NCI-H524 (cell line): ENCODE data around the gene CPD.
A peak's percentile ranks its signal among the peaks of the same experiment; 100 is the strongest.
"Not testable (repeated sequence)": the region's sequence is repeated elsewhere in the genome, so short reads cannot be mapped to it uniquely, and the experiment has no call there.

Experiments used
- DNase-seq, 2 experiments: peaks; one replicate each; lab custom pipeline; 2025; lab: John Stamatoyannopoulos, UW

The CPD gene

DNA sequence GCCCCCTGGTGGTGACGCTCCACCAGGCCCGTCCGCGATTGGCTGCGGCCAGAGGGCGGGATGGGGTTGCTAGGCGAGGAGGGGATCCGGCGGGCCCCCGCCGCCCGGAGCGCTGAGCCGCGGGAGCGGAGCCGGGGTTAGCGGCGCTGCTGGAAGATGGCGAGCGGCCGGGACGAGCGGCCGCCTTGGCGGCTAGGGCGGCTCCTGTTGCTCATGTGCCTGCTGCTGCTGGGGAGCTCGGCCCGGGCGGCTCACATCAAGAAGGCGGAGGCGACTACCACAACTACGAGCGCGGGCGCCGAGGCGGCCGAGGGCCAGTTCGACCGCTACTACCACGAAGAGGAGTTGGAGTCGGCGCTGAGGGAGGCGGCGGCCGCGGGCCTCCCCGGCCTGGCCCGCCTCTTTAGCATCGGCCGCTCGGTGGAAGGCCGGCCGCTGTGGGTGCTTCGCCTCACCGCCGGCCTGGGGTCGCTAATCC, at the start of gene CPD:
TSS of gene CPD (plus strand) at position 103 of the 478 bp plus-strand sequence. CDS start at position 157, 54 bp downstream.
- DNase-seq: peak; percentile 95 to 96

DNA sequence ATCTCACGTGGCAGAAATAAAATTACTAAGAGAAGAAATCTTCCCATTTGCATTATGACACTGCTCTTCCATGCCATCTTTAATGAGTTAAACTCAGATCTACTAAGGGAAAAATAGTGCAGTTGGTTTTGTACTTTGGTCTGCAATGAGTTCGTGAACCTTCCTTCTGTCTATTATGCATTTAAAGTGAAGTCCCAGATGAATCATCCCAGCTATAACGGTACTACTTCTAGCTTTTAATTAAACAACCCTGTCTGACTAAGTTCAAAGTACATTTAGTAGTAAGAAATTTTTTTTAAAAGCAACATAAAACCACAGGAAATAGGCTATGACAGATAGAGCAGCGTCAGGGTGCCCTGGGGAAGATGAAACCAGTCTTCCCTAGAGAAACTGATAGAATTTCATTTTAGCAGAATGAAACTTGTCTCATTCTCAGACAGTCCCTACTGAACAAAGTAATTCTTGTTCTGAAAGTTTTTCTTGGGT, 46.6 kb upstream of the CPD start:
- no peak for DNase-seq

DNA sequence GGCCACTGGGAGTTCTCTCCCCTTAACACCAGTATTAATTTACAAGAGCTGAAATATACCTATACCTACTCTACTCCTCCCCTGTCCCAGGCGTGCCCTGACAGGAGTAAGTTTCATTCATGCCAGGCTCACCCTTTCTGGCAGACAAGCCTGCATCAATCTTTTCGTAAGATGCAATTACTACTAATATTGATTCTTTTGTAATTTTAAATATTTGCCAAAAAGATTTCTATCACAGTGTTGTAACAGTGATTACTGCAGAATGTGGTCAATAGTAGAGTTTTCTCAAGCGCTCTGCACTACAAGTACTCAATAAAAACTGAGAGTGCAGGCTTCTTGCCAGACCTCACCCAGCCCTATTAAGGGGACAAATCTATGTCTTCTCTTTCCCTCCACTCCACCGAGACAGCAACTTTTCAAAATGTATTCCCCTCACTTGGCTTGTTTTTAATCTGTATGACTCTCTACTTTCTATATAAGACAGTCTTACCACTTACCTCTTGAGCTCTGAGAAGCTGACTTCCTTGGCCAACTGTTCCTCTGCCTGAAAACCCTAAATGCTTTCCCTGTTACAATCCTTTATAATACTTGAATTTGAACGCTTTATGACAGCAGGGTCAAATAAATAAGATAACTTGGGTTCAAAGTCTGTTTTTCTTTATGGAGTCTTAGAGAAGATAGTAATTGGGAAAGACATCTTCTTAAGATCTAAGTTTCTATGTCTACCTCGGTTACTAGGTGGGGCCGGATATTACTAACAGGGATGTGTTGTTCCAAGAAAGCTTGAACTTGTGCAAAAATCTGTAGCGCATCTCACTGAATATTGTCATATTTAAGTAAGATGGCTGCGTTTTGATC, 45.0 kb upstream of the CPD start, which contains the start of gene TMIGD1:
TSS of gene TMIGD1 (minus strand) at position 555 of the 858 bp plus-strand sequence. CDS start 1,924 bp downstream, outside the sequence.
- DNase-seq: no peak

DNA sequence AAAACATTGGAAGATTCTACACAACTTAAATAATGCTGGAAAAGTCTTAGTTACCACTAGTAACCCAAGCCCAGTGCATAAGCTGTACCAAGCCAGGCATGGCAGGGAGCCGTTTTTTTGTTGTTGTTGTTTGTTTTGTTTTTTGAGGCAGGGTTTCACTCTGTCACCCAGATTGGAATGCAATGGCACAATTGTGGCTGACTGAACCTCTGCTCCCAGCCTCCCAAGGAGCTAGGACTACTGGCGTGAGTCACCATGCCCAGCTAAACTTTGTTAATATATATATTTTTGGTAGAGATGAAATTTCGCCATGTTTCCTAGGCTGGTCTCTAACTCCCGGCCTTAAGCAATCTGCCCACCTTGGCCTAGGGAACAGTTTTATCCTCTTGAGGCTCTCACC, 44.3 kb upstream of the CPD start:
- DNase-seq: no peak

DNA sequence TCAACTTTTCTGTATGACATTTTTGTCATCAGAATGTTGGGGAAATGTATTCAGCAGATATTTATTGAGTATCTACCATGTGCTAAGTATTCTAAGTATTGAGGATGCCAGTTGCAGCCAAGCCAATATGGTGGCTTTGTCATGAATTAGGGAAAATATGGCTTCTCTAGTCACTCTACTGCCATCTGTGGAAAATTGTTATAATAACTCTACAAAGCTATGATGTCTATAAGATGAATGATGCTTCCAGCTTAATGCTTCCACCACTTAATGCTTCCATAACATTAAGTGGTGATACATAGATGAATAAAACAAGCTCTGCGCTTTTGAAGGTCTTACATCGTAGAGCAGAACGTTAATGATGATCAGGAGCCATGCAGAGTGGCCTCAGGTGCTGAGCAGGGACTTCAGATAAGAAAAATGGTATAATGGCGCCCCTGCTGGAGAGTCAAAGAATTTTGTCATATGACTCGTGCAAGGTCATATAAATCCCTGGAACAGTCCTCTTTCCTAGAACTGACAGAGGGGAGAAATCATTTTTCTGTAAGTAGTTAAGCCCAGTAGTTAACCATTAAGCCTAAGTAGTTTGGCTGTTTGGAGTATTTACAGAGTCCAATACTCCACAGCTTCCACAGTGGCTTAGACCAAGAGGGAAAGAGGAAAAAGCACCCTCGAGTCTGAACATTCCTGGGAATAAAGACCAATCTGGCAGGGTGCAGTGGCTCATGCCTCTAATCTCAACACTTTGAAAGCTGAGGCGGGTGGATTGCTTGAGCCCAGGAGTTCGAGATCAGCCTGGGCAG, 42.2 kb upstream of the CPD start:
- DNase-seq: peak; percentile 72 to 89

DNA sequence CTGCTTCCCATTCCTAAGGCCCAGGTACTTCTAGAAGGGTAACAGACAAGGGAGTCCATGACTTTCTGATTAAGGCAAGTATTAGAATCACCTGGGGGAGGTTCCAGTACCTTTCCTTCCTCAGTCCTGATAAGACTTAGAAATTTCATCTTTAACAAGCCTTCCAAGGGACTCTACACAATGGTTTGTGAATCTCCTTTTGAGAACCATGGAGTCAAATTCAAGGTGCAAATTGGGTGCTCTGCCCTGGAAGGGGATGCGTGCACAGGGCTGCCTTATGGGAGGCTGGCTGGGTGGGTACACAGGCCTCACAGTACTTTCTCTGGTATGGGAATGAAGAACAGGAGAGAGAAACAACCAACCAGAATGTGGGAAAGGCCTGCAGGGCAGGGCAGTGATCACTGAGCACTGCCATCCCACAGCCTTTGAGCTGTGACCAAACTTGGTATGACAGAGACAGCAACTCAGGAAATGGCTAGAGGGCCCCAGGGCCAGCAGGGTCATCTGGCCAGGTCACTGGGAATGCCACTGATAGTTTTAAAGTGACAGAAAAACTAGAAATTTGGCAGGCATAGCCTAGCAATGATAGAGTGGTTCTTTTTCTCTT, 41.2 kb upstream of the CPD start:
- DNase-seq: no peak

DNA sequence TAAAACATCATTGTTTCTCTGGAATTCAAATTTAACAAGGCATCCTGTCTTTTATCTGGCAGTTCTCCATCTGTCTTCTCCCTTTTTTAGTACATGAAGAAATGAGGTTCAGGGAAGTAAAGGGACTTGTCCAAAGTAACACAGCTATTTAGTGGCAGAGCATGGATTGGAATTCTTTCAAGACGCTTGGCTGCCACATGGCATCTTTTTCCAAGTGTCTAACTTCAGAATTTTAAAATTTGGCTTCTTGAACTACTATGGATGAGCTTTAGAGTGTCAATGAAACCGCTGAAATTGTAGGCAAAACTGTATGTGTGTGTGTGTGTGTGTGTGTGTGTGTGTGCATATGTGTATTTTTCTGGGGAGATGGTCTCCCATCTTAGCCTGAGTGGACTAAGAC, 39.6 kb upstream of the CPD start:
- no peak for DNase-seq

DNA sequence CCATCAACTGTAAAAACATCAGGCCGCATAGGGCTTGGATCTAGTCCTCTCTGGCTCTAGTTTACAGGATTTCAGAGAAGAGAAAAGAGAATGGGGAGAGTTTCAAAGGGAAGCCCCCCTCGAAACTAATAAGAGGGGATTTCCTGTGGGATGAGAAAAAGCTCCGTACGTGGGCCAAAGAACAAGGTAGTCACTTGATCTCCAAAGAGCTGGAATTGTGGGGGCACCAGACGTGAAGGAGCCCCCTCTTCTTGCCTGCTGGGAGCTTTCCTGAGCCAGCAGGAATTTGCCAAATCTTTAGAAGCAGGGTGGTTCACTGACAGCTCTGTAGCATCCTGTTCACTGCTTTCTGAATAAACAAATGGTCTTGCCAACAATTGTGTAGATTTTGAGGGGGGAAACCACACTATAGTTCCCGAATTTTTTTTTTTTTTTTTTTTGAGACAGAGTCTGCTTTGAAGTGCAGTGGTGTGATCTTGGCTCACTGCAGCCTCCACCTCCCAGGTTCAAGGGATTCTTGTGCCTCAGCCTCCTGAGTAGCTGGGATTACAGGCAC, 37.8 kb upstream of the CPD start:
- no peak for DNase-seq

DNA sequence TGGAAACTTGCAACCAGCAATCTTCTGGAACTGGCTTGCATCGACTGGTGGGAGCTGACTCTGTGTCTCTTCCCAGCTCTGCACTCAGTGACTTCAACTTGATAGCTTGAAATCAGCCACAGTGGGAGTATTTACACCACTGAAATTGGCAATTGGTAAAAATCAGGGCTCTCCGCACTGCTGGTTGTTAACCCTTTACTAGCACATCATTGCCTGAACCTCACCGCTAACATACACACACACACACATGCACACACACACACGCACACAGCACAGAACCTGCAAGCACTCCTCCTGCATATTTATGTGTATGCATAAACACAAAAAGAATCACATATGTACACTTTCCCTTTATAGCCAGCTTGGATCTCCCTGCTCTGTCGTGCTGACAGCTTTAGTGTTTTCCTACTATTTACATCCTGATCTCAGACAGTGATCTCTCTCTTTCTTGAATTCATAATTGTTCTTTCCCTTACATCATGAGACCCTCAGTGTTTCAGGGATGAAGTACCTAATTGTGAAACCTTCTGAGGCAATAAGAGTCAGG, 37.0 kb upstream of the CPD start:
- DNase-seq: no peak

DNA sequence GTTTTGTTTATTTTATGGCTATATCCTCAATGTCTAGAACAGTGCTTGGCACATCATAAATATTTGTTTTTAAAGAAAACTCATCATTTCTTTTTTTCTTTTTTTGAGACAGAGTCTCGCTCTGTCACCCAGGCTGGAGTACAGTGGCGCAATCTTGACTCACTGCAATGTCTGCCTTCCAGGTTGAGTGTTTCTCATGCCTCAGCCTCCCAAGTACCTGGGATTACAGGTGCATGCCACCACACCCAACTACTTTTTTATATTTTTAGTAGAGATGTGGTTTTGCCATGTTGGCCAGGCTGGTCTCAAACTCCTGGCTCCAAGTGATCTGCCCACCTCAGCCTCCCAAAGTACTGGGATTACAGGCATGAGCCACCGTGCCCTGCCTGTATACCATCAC, 35.5 kb upstream of the CPD start:
- DNase-seq: not testable (repeated sequence)

DNA sequence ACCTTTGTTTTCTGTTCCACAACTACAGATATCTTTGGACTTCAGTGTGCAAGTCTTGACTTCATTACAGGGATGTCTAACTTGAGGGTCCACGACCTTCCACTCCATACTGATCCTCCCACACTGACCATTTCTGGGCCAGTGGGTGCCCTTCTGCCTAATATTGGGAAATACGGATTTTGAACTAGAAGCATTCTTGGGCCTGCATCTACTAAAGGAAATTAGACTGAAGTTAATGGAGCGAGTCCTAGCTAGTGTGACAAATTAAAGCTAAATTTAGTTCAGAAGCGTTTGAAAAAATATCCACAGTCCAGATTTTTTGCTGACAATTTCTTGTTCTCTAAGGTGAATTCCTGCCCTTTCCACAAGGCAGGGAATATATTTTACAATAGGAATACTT, 34.9 kb upstream of the CPD start:
- DNase-seq: no peak

DNA sequence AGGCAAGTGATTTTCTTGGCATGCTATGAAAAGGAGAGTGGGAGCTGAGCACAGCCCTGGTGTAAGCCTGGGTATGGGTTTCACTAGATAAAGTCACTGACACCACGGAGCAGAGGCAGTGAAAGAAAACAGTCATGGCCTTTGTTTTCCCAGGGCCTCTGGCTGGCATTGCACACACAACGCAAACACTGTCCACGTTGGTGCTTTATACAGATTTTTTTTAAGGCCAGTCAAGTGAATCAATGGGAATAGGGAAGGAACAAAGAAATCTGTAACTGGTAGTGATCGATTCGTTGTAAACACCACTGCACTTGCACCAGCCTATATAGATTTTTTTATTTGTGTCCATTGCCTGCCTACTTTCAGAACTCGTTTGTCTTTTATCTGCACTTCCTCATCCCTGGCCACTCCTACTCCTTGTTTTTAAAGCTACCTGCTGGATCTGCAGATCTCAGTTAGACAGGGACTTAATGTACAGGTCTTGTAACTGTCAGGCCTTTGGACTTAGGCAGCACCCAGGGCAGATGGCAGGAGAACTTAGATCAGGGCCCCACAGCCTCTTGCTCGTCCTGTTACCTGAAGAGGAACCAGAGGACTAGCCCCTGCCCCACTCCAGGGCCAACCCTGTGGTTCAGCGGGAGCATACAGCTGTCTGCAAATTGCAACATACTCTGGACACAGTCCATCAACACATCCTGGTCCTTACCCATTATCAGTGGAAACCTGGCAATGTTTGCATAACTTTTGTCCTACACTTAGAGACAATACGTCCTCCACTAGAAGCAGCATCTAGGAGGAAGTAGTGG, 34.2 kb upstream of the CPD start:
- no peak for DNase-seq

DNA sequence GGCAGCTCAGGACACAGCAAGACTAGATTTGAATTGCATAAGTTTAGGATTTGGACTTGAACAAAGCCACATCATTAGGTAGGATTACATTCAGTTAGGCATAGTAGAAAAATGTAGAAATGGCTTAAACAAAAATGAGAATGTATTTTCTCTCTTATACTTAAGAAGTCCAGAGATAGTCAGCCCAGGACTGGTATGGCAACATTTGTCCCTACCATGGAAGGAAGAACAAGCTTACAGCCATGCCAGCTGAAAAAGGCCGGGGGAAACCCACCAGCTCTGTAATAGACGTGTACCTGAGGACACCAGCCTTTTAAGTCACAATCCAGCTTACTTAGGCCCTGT, 33.7 kb upstream of the CPD start:
- no peak for DNase-seq

DNA sequence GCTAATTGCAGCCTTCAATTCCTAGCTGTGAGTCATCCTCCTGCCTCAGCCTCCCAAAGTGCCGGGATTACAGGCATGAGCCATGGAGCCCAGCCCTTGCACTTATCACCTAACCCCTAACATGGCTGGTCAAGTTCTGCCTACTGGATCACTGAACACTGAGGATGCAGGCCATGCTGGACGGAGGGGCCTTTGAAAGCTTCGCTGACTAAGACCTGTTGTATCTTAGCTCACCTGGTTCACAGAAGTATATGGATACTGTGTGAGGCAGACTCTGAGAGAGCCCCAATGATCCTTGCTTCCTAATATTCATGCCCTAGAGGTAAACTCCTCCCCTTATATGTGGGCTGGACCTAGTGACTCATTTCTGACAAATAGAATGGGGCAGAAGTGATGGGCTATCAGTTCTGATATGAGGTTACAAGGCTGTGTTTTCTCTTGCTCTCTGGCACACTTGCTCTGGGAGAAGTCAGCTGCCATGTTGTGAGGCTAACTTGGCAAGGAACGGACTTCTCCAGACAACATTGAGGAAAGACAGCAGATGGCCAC, 33.1 kb upstream of the CPD start:
- DNase-seq: no peak

DNA sequence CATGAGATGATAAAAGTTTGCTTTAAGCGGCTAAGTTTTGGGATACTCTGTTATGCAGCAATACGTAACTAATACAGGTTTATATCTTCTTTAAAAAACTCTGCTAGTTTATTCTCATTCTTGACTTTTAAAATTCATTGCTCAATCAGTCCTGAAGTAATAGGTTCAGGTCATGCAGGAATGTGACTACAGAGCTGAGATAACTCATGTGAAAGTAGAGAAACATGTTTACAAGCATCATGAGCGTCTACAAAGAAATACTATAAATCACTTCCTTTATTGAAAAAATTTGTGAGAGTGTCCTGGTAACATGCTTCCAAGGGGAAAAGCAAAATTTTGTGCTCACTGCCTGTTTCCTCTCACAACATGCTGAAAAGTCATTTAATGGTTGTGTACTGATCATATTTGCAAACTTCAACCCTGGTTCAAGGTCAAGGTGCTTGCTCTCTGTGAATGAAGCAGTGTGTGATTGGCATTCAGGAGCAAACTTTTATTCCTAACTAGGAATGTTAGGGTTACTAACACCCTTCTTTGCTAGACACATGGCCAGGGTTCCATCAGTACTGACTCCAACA, 32.4 kb upstream of the CPD start:
- DNase-seq: no peak

DNA sequence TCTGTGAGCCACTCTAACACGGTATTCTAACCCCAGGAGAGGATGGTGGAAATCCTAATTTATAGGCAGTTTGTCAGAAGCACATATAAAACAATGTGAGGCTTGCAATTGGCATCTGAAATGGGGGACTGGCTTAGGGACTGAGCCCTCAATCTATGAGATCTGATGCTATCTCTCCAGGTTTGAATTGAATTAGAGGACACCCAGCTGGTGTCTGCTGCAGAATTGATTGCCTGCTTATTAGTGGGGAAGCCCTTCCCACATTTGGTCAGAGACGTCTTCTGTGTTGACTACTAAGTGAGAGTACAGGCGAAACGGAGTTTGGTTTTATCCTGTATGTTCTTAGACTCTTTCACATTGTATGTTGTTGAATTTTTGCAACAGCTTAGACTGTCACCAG, 31.2 kb upstream of the CPD start:
- no peak for DNase-seq

DNA sequence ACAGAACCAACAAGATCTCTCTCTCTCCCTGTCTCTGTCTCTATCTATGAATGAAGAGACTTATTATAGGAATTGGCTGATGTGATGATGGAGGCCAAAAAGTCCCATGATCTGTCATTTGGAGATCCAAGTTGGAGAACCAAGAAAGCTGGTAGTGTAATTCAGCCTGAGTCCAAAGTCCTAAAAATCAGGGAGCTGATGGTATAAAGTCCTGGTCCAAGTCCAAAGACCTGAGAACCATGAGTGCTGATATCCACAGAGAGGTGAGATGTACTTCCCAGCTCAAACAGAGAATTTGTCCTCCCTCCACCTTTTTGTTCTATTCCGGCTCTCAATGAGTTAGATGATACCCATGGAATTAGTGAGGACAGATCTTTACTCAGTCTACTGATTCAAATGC, 29.5 kb upstream of the CPD start:
- no peak for DNase-seq

DNA sequence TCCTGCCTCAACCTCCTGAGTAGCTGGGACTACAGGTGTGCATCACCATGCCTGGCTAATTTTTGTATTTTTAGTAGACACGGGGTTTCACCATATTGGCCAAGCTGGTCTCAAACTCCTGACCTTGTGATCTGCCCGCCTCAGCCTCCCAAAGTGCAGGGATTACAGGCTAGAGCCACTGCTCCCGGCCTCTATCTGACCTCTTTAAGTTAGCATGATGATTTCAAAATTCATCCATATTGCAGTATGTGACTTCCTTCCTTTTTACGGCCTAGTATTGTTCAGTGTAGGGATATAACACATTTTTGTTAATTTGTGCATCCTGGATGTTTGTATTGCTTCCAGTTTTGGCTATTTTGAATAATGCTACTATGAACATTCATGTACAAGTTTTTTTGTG, 27.5 kb upstream of the CPD start:
- not testable (repeated sequence) for DNase-seq

DNA sequence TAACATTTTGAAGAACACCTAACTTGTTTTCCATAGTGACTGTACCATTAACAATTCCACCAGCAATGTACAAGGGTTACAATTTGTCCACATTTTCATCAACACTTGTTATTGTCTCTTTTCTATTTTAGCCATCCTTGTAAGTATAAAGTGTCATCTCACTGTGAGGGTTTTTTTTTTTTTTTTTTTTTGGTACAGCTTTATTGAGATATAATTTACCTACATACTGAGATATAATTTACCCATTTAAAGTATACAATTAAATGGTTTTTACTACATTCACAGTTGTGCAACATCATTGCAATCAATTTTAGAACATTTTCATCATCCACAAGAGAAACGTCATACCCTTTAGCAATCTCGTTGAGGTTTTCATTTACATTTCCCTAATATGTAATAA, 27.0 kb upstream of the CPD start:
- no peak for DNase-seq

DNA sequence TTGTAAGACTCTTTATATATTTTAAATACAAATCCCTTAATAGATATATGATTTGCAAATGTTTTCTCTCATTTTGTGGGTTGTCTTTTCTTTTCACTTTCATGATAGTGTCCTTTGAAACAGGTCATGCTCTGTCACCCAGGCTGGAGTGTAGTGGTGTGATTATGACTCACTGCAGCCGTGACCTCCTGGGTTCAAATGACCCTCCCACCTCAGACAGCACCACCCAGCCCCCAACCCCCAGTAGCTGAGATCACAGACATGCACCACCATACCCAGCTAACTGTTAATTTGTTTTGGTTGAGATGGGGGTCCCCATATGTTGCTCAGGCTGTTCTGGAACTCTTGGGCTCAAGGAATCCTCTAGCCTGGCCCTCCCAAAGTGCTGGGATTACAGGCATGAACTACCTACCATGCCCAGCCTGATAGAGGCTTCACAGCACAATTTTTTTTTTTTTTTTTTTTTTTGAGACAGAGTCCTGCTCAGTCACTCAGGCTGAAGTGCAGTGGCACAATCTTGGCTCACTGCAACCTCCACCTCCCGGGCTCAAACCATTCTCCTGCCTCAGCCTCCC, 26.4 kb upstream of the CPD start:
- no peak for DNase-seq
